SU-DHL-6 (cell line): ENCODE measurements around the gene CDC42BPG.

Experiments used
- CTCF ChIP-seq: fragments of 200-600 bp; sonication (generic); IDR thresholded peaks from one replicate; pipeline ENCODE4 v1.5.1; 2017; ENCODE audit warnings: antibody characterized with exemption, mild to moderate bottlenecking, low read length, moderate library complexity; ENCODE audit not compliant: insufficient read depth, poor library complexity, severe bottlenecking
- EZH2phosphoT487 ChIP-seq: fragments of 200-600 bp; sonication (generic), shearing (Covaris generic); conservative IDR thresholded peaks from 2 replicates; pipeline ENCODE4 v1.6.1; 2018; ENCODE audit warnings: mild to moderate bottlenecking, antibody characterized with exemption, low read length, moderate library complexity, mixed read lengths

GRCh38 chr11:64880240-64881001 is 36.0 kb upstream of the CDC42BPG start:
- TF ChIP-seq CTCF, result no peak
- no peak for TF ChIP-seq EZH2phosphoT487
